Calu3 (cell line): Measurements from ENCODE around the gene EFCAB12. TPM values are rescaled to one million over a fixed set of nuclear protein-coding genes. Genes with fewer than 3 reads are reported as not detected.

ENCODE experiments used
- BruUV-seq: library from RNA; stranded (reverse); fragments of 400-500 nt; replicated peaks from 2 replicates; lab custom pipeline; 2021; lab: Mats Ljungman, UMichigan
- CTCF ChIA-PET: fragments of 300-600 bp; sonication (Branson Sonifier 250); formaldehyde crosslinking; loops from one replicate; lab custom pipeline; 2022; ENCODE audit warnings: antibody characterized with exemption; lab: Charles Lee
- DNase-seq: peaks from one replicate; pipeline ENCODE4 v3.0.0; 2022
- H3K27ac Mint-ChIP-seq: one replicate; pipeline ENCODE4 v1.8.0; 2022; ENCODE audit warnings: mixed read lengths; ENCODE audit not compliant: unreplicated experiment
- H3K27me3 Mint-ChIP-seq: one replicate; pipeline ENCODE4 v1.8.0; 2022; ENCODE audit warnings: mixed read lengths; ENCODE audit not compliant: unreplicated experiment
- H3K36me3 Mint-ChIP-seq: one replicate; pipeline ENCODE4 v1.8.0; 2022; ENCODE audit warnings: mild to moderate bottlenecking, moderate library complexity, mixed read lengths; ENCODE audit not compliant: insufficient read depth, unreplicated experiment
- H3K4me1 Mint-ChIP-seq: one replicate; pipeline ENCODE4 v1.8.0; 2022; ENCODE audit warnings: mild to moderate bottlenecking, low read depth, mixed read lengths; ENCODE audit not compliant: unreplicated experiment
- H3K4me3 Mint-ChIP-seq: one replicate; pipeline ENCODE4 v1.8.0; 2022; ENCODE audit warnings: mild to moderate bottlenecking, low read depth, moderate library complexity, mixed read lengths; ENCODE audit not compliant: unreplicated experiment
- H3K9me3 Mint-ChIP-seq: one replicate; pipeline ENCODE4 v1.8.0; 2022; ENCODE audit warnings: low read depth, mixed read lengths; ENCODE audit not compliant: unreplicated experiment
- CTCF ChIP-seq: fragments of 200-600 bp; IDR thresholded peaks from one replicate; pipeline ENCODE4 v1.8.0; 2022; ENCODE audit warnings: antibody characterized with exemption; ENCODE audit not compliant: unreplicated experiment
- intact Hi-C: fragments of 100-400 bp; cut with micrococcal nuclease; formaldehyde crosslinking; loops from one replicate; pipeline ENCODE4 v1.10.0; 2022; ENCODE audit not compliant: unreplicated experiment
- total RNA-seq: library from RNA; stranded (reverse); gene quantifications from 2 replicates; pipeline ENCODE4 v1.2.3, GENCODE V29; 2022

The EFCAB12 gene
- total RNA-seq, 1 experiment from 2014 or later = 0.42 TPM

DNA sequence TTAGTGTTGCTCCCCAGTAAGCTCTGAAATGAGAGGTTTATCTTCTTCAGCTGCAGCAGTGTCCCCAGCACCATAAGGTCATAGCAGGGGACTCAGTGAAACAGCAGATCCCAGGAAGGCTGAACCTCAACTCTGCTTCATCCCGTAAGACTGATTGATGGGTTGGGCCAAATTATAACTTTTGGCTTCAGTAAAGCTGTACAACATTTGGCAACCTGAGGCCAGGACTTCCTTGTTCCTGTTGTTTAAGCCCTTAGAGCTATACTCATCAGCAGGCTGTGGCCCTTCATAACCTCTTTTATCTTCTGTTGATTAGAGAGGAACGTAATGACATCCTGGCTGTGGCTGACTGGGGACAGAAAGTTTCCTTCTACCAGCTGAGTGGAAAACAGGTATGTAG lies 40.6 kb upstream of the EFCAB12 start:
- no TSS peak for BruUV-seq
- no peak for DNase-seq
- no peak for TF ChIP-seq CTCF
- no peak overlapping the region for H3K4me3 Mint-ChIP-seq
- CTCF ChIA-PET = no interaction called here
- intact Hi-C loops = no loop called here
- no peaks in the 10 kb centered on the region for H3K4me1 Mint-ChIP-seq
- no peaks in the 10 kb centered on the region for H3K36me3 Mint-ChIP-seq
- no peaks in the 10 kb centered on the region for H3K9me3 Mint-ChIP-seq
- H3K27me3 Mint-ChIP-seq = no peaks in the 10 kb centered on the region
- H3K27ac Mint-ChIP-seq = no peak overlapping the region

DNA sequence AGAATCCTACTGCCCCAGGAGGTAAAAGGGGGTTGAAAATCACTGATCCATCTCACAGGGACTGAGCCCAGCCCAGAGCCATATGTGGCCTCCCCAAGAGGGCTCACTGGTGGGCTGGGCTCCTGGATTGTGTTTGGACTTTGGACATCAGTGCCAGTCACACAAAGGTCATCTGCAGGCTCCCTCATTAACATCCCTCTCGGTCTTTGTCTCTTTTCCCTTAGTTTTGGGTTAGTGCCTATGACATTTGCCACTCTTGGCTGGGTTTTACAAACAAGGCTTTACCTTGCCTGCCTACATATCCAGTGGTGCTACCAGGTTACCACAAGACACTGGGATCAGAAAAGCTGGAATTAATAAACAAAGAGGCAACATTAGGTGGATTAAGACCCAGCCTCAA lies 39.5 kb upstream of the EFCAB12 start:
- H3K27ac Mint-ChIP-seq = no peak overlapping the region
- TF ChIP-seq CTCF = no peak
- CTCF ChIA-PET = no interaction called here

GRCh38 chr3:129463716-129464115 lies 35.3 kb upstream of the EFCAB12 start:
- intact Hi-C loops = no loop called here
- DNase-seq = no peak
- Mint-ChIP-seq H3K27me3 (no peaks in the 10 kb centered on the region), H3K27ac (no peak overlapping the region), H3K4me3 (no peak overlapping the region), H3K36me3 (no peaks in the 10 kb centered on the region), H3K4me1 (no peaks in the 10 kb centered on the region), H3K9me3 (no peaks in the 10 kb centered on the region)
- CTCF ChIA-PET = no interaction called here
- BruUV-seq = no TSS peak
- no peak for TF ChIP-seq CTCF

More for the DNA sequence above, 39.5 kb upstream of the EFCAB12 start:
- no peaks in the 10 kb centered on the region for H3K27me3 Mint-ChIP-seq
- BruUV-seq = no TSS peak
- intact Hi-C loops = no loop called here
- H3K4me3 Mint-ChIP-seq = no peak overlapping the region
- no peaks in the 10 kb centered on the region for H3K9me3 Mint-ChIP-seq
- DNase-seq = no peak
- no peaks in the 10 kb centered on the region for H3K36me3 Mint-ChIP-seq
- H3K4me1 Mint-ChIP-seq = no peaks in the 10 kb centered on the region

DNA sequence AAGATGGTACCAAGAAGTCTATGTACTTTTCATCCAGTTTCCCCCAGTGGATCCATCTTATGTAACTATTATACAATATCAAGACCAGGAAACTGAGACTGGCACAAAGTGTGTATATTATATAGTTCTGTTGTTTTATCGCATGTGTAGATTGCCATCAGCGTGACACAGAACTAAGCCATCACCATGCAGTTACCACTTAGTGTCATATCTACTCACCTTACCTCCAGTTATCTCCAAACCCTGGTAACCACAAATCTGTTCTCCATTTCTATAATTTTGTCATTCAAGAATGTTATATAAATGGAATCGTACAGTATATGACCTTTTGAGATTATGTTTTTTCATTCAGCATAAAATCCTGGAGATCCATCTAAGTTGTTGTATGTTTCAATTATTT lies 34.7 kb upstream of the EFCAB12 start:
- H3K27me3 Mint-ChIP-seq = no peaks in the 10 kb centered on the region
- CTCF ChIA-PET = no interaction called here
- no peak for DNase-seq
- BruUV-seq = no TSS peak
- TF ChIP-seq CTCF = no peak
- intact Hi-C loops = no loop called here
- no peaks in the 10 kb centered on the region for H3K9me3 Mint-ChIP-seq
- no peaks in the 10 kb centered on the region for H3K4me1 Mint-ChIP-seq
- no peak overlapping the region for H3K4me3 Mint-ChIP-seq
- no peak overlapping the region for H3K27ac Mint-ChIP-seq
- no peaks in the 10 kb centered on the region for H3K36me3 Mint-ChIP-seq
